NCI-H2227 (cell line): ENCODE results near the gene ASTL.

Experiments used
- DNase-seq: peaks from one replicate; lab custom pipeline; 2025; ENCODE audit not compliant: unreplicated experiment; lab: John Stamatoyannopoulos, UW

Gene ASTL

GRCh38 chr2:96102596-96103186 is 35.6 kb downstream of the ASTL start:
- DNase-seq = no peak

- no peak for DNase-seq
Observed at GRCh38 chr2:96100893-96101304, 37.4 kb downstream of the ASTL start.

- DNase-seq = no peak
Observed at GRCh38 chr2:96099861-96100798, 38.2 kb downstream of the ASTL start.

- no peak for DNase-seq
Observed at GRCh38 chr2:96098900-96099590, 39.3 kb downstream of the ASTL start.

GRCh38 chr2:96097951-96098823 is 40.1 kb downstream of the ASTL start:
- DNase-seq = no peak

- no peak for DNase-seq
Observed at GRCh38 chr2:96097441-96097840, 40.9 kb downstream of the ASTL start.

- DNase-seq = no peak
Observed at GRCh38 chr2:96095116-96095636, 43.1 kb downstream of the ASTL start.

GRCh38 chr2:96093528-96093927 is 44.8 kb downstream of the ASTL start:
- no peak for DNase-seq

GRCh38 chr2:96092951-96093350 is 45.4 kb downstream of the ASTL start:
- DNase-seq = no peak

- no peak for DNase-seq
Observed at GRCh38 chr2:96092573-96092877, 45.8 kb downstream of the ASTL start.

- DNase-seq = no peak
Observed at GRCh38 chr2:96091711-96092572, 46.4 kb downstream of the ASTL start.

- DNase-seq = no peak
Observed at GRCh38 chr2:96091141-96091710, 47.1 kb downstream of the ASTL start.

- no peak for DNase-seq
Observed at GRCh38 chr2:96090196-96090926, 47.9 kb downstream of the ASTL start.

GRCh38 chr2:96089356-96090195 is 48.7 kb downstream of the ASTL start:
- DNase-seq = no peak

- no peak for DNase-seq
Observed at GRCh38 chr2:96088340-96089335, 49.7 kb downstream of the ASTL start.

- DNase-seq = no peak
Observed at GRCh38 chr2:96087130-96087529, 51.2 kb downstream of the ASTL start.
